IMR-90 (cell line): ENCODE results near the gene LAMA5. TPM values are rescaled to one million over a fixed set of nuclear protein-coding genes. Genes with fewer than 3 reads are reported as not detected.

Experiments
- ATAC-seq: fragments of 200-7000 bp; cut with Tn5 transposase; 2 replicates; pipeline ENCODE4 v1.9.1; 2020; ENCODE audit warnings: low read depth, mild to moderate bottlenecking, moderate library complexity
- BruUV-seq: library from RNA; stranded (reverse); fragments of 400-500 nt; replicated peaks from 2 replicates; lab custom pipeline; 2021; lab: Mats Ljungman, UMichigan
- CTCF ChIA-PET: fragments of 300-600 bp; formaldehyde crosslinking; extraction: SDS; loops from one replicate; lab custom pipeline; 2021; ENCODE audit warnings: antibody characterized with exemption; lab: Yijun Ruan, JAX
- POLR2A ChIA-PET: fragments of 300-600 bp; sonication (Branson Sonifier 250); formaldehyde crosslinking; loops from one replicate; lab custom pipeline; 2022; ENCODE audit warnings: antibody characterized with exemption; ENCODE audit not compliant: unreplicated experiment; lab: Charles Lee
- DNase-seq: peaks from one replicate; pipeline ENCODE4 v3.0.0; 2013
- H2AFZ ChIP-seq: replicated peaks from 2 replicates; pipeline ENCODE3; 2013; ENCODE audit warnings: low read length, mild to moderate bottlenecking; ENCODE audit not compliant: poor library complexity
- H2AK5ac ChIP-seq: 2 replicates; pipeline ENCODE4 v1.6.1; 2013; ENCODE audit warnings: low read depth, low read length, inconsistent platforms
- H2AK9ac ChIP-seq: replicated peaks from 2 replicates; pipeline ENCODE3; 2013; ENCODE audit warnings: mild to moderate bottlenecking, low read depth, low read length, moderate library complexity; ENCODE audit not compliant: poor library complexity
- H2BK120ac ChIP-seq: 2 replicates; pipeline ENCODE4 v1.6.1; 2013; ENCODE audit warnings: low read depth, low read length, inconsistent platforms
- H2BK15ac ChIP-seq: 3 replicates; pipeline ENCODE4 v1.6.1; 2013; ENCODE audit warnings: low read depth, low read length, inconsistent platforms
- H2BK20ac ChIP-seq: 2 replicates; pipeline ENCODE4 v1.6.1; 2013; ENCODE audit warnings: low read depth, mild to moderate bottlenecking, inconsistent platforms, low read length, moderate library complexity
- H2BK5ac ChIP-seq: 2 replicates; pipeline ENCODE4 v1.6.1; 2013; ENCODE audit warnings: mild to moderate bottlenecking, low read depth, low read length, inconsistent platforms; ENCODE audit not compliant: poor library complexity, severe bottlenecking
- H3K14ac ChIP-seq: replicated peaks from 2 replicates; pipeline ENCODE4 v1.6.1; 2013; ENCODE audit warnings: low read depth, low read length, inconsistent platforms
- H3K18ac ChIP-seq: 2 replicates; pipeline ENCODE4 v1.6.1; 2013; ENCODE audit warnings: low read depth, low read length, control low read depth
- H3K23ac ChIP-seq: 2 replicates; pipeline ENCODE4 v1.6.1; 2013; ENCODE audit warnings: low read depth, low read length, inconsistent platforms
- H3K27ac ChIP-seq: 2 replicates; pipeline ENCODE4 v1.5.1; 2013; ENCODE audit warnings: mild to moderate bottlenecking, control low read depth, low read length; ENCODE audit not compliant: insufficient read depth
- H3K27me3 ChIP-seq: 2 replicates; pipeline ENCODE4 v1.6.1; 2013; ENCODE audit warnings: low read length; ENCODE audit not compliant: control insufficient read depth, insufficient read depth
- H3K36me3 ChIP-seq: 2 replicates; pipeline ENCODE4 v1.6.1; 2013; ENCODE audit warnings: low read length, mixed read lengths; ENCODE audit not compliant: control insufficient read depth, insufficient read depth
- H3K4ac ChIP-seq: 2 replicates; pipeline ENCODE4 v1.6.1; 2013; ENCODE audit warnings: low read depth, low read length, inconsistent platforms
- H3K4me1 ChIP-seq: 2 replicates; pipeline ENCODE4 v1.6.1; 2013; ENCODE audit warnings: low read length, mixed read lengths; ENCODE audit not compliant: control insufficient read depth, insufficient read depth
- H3K4me2 ChIP-seq: 2 replicates; pipeline ENCODE4 v1.6.1; 2013; ENCODE audit warnings: low read depth, mild to moderate bottlenecking, control low read depth, low read length, moderate library complexity
- H3K4me3 ChIP-seq: 2 replicates; pipeline ENCODE4 v1.5.1; 2013; ENCODE audit warnings: low read depth, mild to moderate bottlenecking, control low read depth, low read length, moderate library complexity; ENCODE audit not compliant: insufficient read depth
- H3K56ac ChIP-seq: 2 replicates; pipeline ENCODE4 v1.6.1; 2013; ENCODE audit warnings: low read length, inconsistent platforms; ENCODE audit not compliant: insufficient read depth; ENCODE audit errors: extremely low read depth
- H3K79me1 ChIP-seq, 2 experiments: 2 replicates each; pipeline ENCODE4 v1.6.1; 2013; ENCODE audit warnings: low read length in 2 of 2, inconsistent platforms in 1 of 2, low read depth in 1 of 2
- H3K9ac ChIP-seq: 2 replicates; pipeline ENCODE4 v1.6.1; 2013; ENCODE audit warnings: low read depth, low read length, control low read depth
- H3K9me1 ChIP-seq: 2 replicates; pipeline ENCODE4 v1.6.1; 2013; ENCODE audit warnings: low read length, inconsistent platforms; ENCODE audit not compliant: insufficient read depth
- H3K9me3 ChIP-seq: 2 replicates; pipeline ENCODE4 v1.6.1; 2013; ENCODE audit warnings: low read length; ENCODE audit not compliant: control insufficient read depth, insufficient read depth
- H4K20me1 ChIP-seq: 2 replicates; pipeline ENCODE4 v1.6.1; 2013; ENCODE audit warnings: low read length, inconsistent platforms; ENCODE audit not compliant: insufficient read depth
- H4K5ac ChIP-seq: 2 replicates; pipeline ENCODE4 v1.6.1; 2013; ENCODE audit warnings: mild to moderate bottlenecking, low read depth, low read length, control low read depth
- H4K8ac ChIP-seq, 2 experiments: 2 replicates each; pipeline ENCODE4 v1.6.1; 2013; ENCODE audit warnings: low read depth in 2 of 2, low read length in 2 of 2, control low read depth in 1 of 2, inconsistent platforms in 1 of 2
- H4K91ac ChIP-seq: 2 replicates; pipeline ENCODE4 v1.6.1; 2013; ENCODE audit warnings: low read depth, low read length, inconsistent platforms; ENCODE audit not compliant: insufficient read depth
- CHD1 ChIP-seq: IDR thresholded peaks from 2 replicates; pipeline ENCODE4 v1.6.1; 2012; ENCODE audit warnings: low read depth, low read length, improper control_type of control experiment
- MXI1 ChIP-seq: IDR thresholded peaks from 2 replicates; pipeline ENCODE4 v1.6.1; 2012; ENCODE audit warnings: low read depth, mild to moderate bottlenecking, low read length, moderate library complexity, borderline replicate concordance
- NFE2L2 ChIP-seq: fragments of 150-350 bp; IDR thresholded peaks from 2 replicates; pipeline ENCODE4 v1.6.1; 2016; ENCODE audit warnings: low read depth, mild to moderate bottlenecking, low read length
- RAD21 ChIP-seq: IDR thresholded peaks from 2 replicates; pipeline ENCODE4 v1.6.1; 2012; ENCODE audit warnings: low read length, improper control_type of control experiment
- RFX5 ChIP-seq: IDR thresholded peaks from 2 replicates; pipeline ENCODE4 v1.8.0; 2012; ENCODE audit warnings: low read depth, mild to moderate bottlenecking, low read length, moderate library complexity
- WGBS, 2 experiments: methylation state at CpG; one replicate each; pipeline versions ENCODE4 v1.1.5 to v1.1.7; 2013; ENCODE audit warnings: missing lambda C conversion rate in 2 of 2; ENCODE audit not compliant: insufficient read length in 1 of 2; ENCODE audit errors: extremely low coverage in 2 of 2; 5-methylcytosine and 5-hydroxymethylcytosine counted together
- dilution Hi-C: fragments of 300-500 bp; cut with HindIII; formaldehyde crosslinking; loops from one replicate; pipeline ENCODE4 v1.14.3; 2018; ENCODE audit warnings: low sequenced_read_pairs; ENCODE audit not compliant: unreplicated experiment
- in situ Hi-C: fragments of 300-500 bp; cut with MboI; formaldehyde crosslinking; loops from 3 replicates; pipeline ENCODE4 v1.14.3; 2019; ENCODE audit warnings: low sequenced_read_pairs, inconsistent platforms, mixed read lengths
- intact Hi-C: fragments of 100-400 bp; cut with micrococcal nuclease; formaldehyde crosslinking; loops from 2 replicates; pipeline ENCODE4 v1.10.0; 2022
- polyA plus RNA-seq, 3 experiments: library from polyadenylated mRNA; depleted of rRNA; stranded (reverse); fragments of >200 nt; gene quantifications; 2 replicates each; pipeline ENCODE4 v1.2.3, GENCODE V29; 2012; ENCODE audit warnings: low replicate concordance in 1 of 3
- total RNA-seq: library from RNA; depleted of rRNA; stranded (reverse); fragments of >200 nt; gene quantifications from 2 replicates; pipeline ENCODE4 v1.2.3, GENCODE V29; 2012

LAMA5 gene
- total and polyA plus RNA-seq, 2 of the 4 experiments (the other 2 are of a cell fraction) = 0.90 to 7.3 TPM

- TF ChIP-seq MXI1 (no peak), CHD1 (no peak), RFX5 (no peak), NFE2L2 (no peak), RAD21 (no peak)
- H2BK120ac ChIP-seq = no peak overlapping the region
- H2AK5ac ChIP-seq = no peak overlapping the region
- H3K23ac ChIP-seq = no peak overlapping the region
- peaks cover 48% of the 10 kb centered on the region for H3K36me3 ChIP-seq
- H3K27me3 ChIP-seq = no peaks in the 10 kb centered on the region
- H3K14ac ChIP-seq = no peak overlapping the region
- H4K91ac ChIP-seq = no peak overlapping the region
- ATAC-seq (no peak), DNase-seq (no peak)
- H3K18ac ChIP-seq = no peak overlapping the region
- H4K8ac ChIP-seq = no peak overlapping the region
- CTCF ChIA-PET = no interaction called here
- no peak overlapping the region for H3K56ac ChIP-seq
- no peak overlapping the region for H2BK5ac ChIP-seq
- intact Hi-C loops (no loop called here), in situ Hi-C loops (loop anchor here (25.0 kb wide), 1 partner anchor 380 kb away; no protein-coding TSS in a partner anchor), dilution Hi-C loops (loop anchor here (25.0 kb wide), 1 partner anchor 105 kb away; no protein-coding TSS in a partner anchor)
- no peak overlapping the region for H3K27ac ChIP-seq
- H3K79me1 ChIP-seq = peaks cover 26 to 38% of the 10 kb centered on the region in 2 experiments
- no TSS peak for BruUV-seq
- POLR2A ChIA-PET = no interaction called here
- H3K4me1 ChIP-seq = peaks cover 5% of the 10 kb centered on the region
- H3K4ac ChIP-seq = no peak overlapping the region
- no peak overlapping the region for H4K5ac ChIP-seq
- no peak overlapping the region for H2AFZ ChIP-seq
- H2AK9ac ChIP-seq = no peak overlapping the region
- 0 out of 2 replicates have a peak, but pooled peaks cover 5% of the 10 kb centered on the region for H3K9me1 ChIP-seq
- no peak overlapping the region for H3K4me2 ChIP-seq
- no peak overlapping the region for H2BK20ac ChIP-seq
- no peak overlapping the region for H3K9ac ChIP-seq
- no peak overlapping the region for H3K4me3 ChIP-seq
- 100% methylated on average over 4 of the region's 10 CpGs; no CpG with 5 or more reads in 1 of the 2 experiments for WGBS, 2 experiments
- H2BK15ac ChIP-seq = no peak overlapping the region
- H3K9me3 ChIP-seq = no peaks in the 10 kb centered on the region
- peaks cover 44% of the 10 kb centered on the region for H4K20me1 ChIP-seq
Observed at GRCh38 chr20:62392077-62392418, 24.9 kb upstream of the LAMA5 start.
